Endothelial cell of umbilical vein (primary cell): Measurements from ENCODE around the gene PLEKHG1. TPM values are rescaled to one million over a fixed set of nuclear protein-coding genes. Genes with fewer than 3 reads are reported as not detected.
A peak's percentile ranks its signal among the peaks of the same experiment; 100 is the strongest.

Experiments used
- BruUV-seq: library from RNA; stranded (reverse); fragments of 400-500 nt; replicated peaks from 2 replicates; lab custom pipeline; 2021; lab: Mats Ljungman, UMichigan
- CTCF ChIA-PET: fragments of 300-600, 350-600 bp; sonication (Branson Sonifier 250); formaldehyde crosslinking; loops from one replicate; lab custom pipeline; 2021; ENCODE audit warnings: antibody characterized with exemption, inconsistent platforms; lab: Charles Lee
- POLR2A ChIA-PET: fragments of 300-600, 350-600 bp; sonication (Branson Sonifier 250); formaldehyde crosslinking; loops from one replicate; lab custom pipeline; 2021; ENCODE audit warnings: antibody characterized with exemption, inconsistent platforms; lab: Charles Lee
- DNase-seq: peaks from one replicate; pipeline ENCODE4 v3.0.0-alpha.2; 2011; ENCODE audit warnings: low read depth, low spot score
- FAIRE-seq: peaks from 2 replicates; lab custom pipeline; 2011; peaks lifted over from hg19 to GRCh38; lab: Jason Lieb, UNC
- H2AFZ ChIP-seq: 2 replicates; pipeline ENCODE4 v1.6.0; 2012; ENCODE audit warnings: low read depth, low read length, control low read depth, inconsistent platforms
- H3K27ac ChIP-seq: 2 replicates; pipeline ENCODE4 v1.5.1; 2011; ENCODE audit warnings: low read depth, mild to moderate bottlenecking, control low read depth, low read length, moderate library complexity; ENCODE audit not compliant: insufficient read depth
- H3K27me3 ChIP-seq, 2 experiments: 2 replicates each; pipeline versions ENCODE4 v1.6.0 to v1.6.1; 2011; ENCODE audit warnings: low read length in 2 of 2, mixed read lengths in 1 of 2; ENCODE audit not compliant: control insufficient read depth in 2 of 2, insufficient read depth in 2 of 2
- H3K36me3 ChIP-seq, 2 experiments: 2 replicates in 1 of 2; 3 replicates in 1 of 2; pipeline ENCODE4 v1.5.1; 2011; ENCODE audit warnings: low read length in 2 of 2, mild to moderate bottlenecking in 1 of 2, moderate library complexity in 1 of 2; ENCODE audit not compliant: control insufficient read depth in 2 of 2, insufficient read depth in 2 of 2; ENCODE audit errors: extremely low read depth in 1 of 2
- H3K4me1 ChIP-seq: 3 replicates; pipeline ENCODE4 v1.5.1; 2011; ENCODE audit warnings: mild to moderate bottlenecking, low read length; ENCODE audit not compliant: control insufficient read depth, insufficient read depth; ENCODE audit errors: extremely low read depth
- H3K4me2 ChIP-seq: 2 replicates; pipeline ENCODE4 v1.6.1; 2011; ENCODE audit warnings: low read length, control low read depth, mixed read lengths; ENCODE audit not compliant: insufficient read depth
- H3K4me3 ChIP-seq, 3 experiments: fragments of 200-600 bp in 1 of 3; sonication (generic), shearing (Covaris generic) in 1 of 3; replicated peaks in 1 of 3; 2 replicates each; pipeline ENCODE4 v1.5.1; 2011 to 2016; ENCODE audit warnings: control low read depth in 3 of 3, low read length in 3 of 3, mild to moderate bottlenecking in 2 of 3, inconsistent platforms in 1 of 3, low read depth in 1 of 3, moderate library complexity in 1 of 3; ENCODE audit not compliant: insufficient read depth in 1 of 3
- H3K79me2 ChIP-seq: 2 replicates; pipeline ENCODE4 v1.6.0; 2012; ENCODE audit warnings: low read length, inconsistent platforms; ENCODE audit not compliant: control insufficient read depth, insufficient read depth
- H3K9ac ChIP-seq: replicated peaks from 2 replicates; pipeline ENCODE3; 2011; ENCODE audit warnings: low read length, control low read depth; ENCODE audit not compliant: insufficient read depth; ENCODE audit errors: extremely low read depth
- H3K9me1 ChIP-seq: replicated peaks from 3 replicates; pipeline ENCODE4 v1.6.0; 2011; ENCODE audit warnings: mild to moderate bottlenecking, low read length; ENCODE audit not compliant: control insufficient read depth, insufficient read depth; ENCODE audit errors: extremely low read depth
- H3K9me3 ChIP-seq: replicated peaks from 2 replicates; pipeline ENCODE4 v1.5.1; 2012; ENCODE audit warnings: low read length, inconsistent platforms; ENCODE audit not compliant: control insufficient read depth, insufficient read depth
- H4K20me1 ChIP-seq: replicated peaks from 2 replicates; pipeline ENCODE3; 2011; ENCODE audit warnings: mild to moderate bottlenecking, low read length; ENCODE audit not compliant: control insufficient read depth, insufficient read depth; ENCODE audit errors: extremely low read depth
- CTCF ChIP-seq, 2 donors: IDR thresholded peaks; 1 replicate in 1 of 2; 2 replicates in 1 of 2; pipeline ENCODE4 v1.5.1; 2011; ENCODE audit warnings: low read length in 2 of 2, mild to moderate bottlenecking in 2 of 2, moderate library complexity in 2 of 2, control low read depth in 1 of 2, inconsistent platforms in 1 of 2, low read depth in 1 of 2; ENCODE audit not compliant: insufficient read depth in 1 of 2; ENCODE audit errors: extremely low read depth in 1 of 2
- EZH2 ChIP-seq: IDR thresholded peaks from 2 replicates; pipeline ENCODE4 v1.6.1; 2012; ENCODE audit warnings: borderline replicate concordance, low read depth, mild to moderate bottlenecking, moderate library complexity, low read length, inconsistent platforms; ENCODE audit not compliant: severe bottlenecking
- FOS ChIP-seq: IDR thresholded peaks from 2 replicates; pipeline ENCODE4 v1.6.1; 2011; ENCODE audit warnings: mild to moderate bottlenecking, low read length, moderate library complexity, borderline replicate concordance; ENCODE audit not compliant: insufficient read depth
- GATA2 ChIP-seq: IDR thresholded peaks from 2 replicates; pipeline ENCODE4 v1.7.0; 2011; ENCODE audit warnings: low read depth, mild to moderate bottlenecking, moderate library complexity, mixed read lengths, low read length; ENCODE audit not compliant: insufficient read length, insufficient read depth
- JUN ChIP-seq: IDR thresholded peaks from 2 replicates; pipeline ENCODE4 v1.6.1; 2011; ENCODE audit warnings: borderline replicate concordance, low read depth; ENCODE audit not compliant: insufficient read length, insufficient read depth
- MAX ChIP-seq: IDR thresholded peaks from 2 replicates; pipeline ENCODE4 v1.6.1; 2011; ENCODE audit not compliant: insufficient read depth, insufficient read length
- MYC ChIP-seq: IDR thresholded peaks from one replicate; pipeline ENCODE4 v1.6.1; 2011; ENCODE audit warnings: mild to moderate bottlenecking, low read depth, low read length
- POLR2A ChIP-seq: IDR thresholded peaks from 2 replicates; pipeline ENCODE4 v1.6.1; 2012; ENCODE audit warnings: low read depth, mild to moderate bottlenecking, control low read depth, low read length
- POLR2AphosphoS5 ChIP-seq: IDR thresholded peaks from 2 replicates; pipeline ENCODE4 v1.6.1; 2012; ENCODE audit warnings: low read depth, mild to moderate bottlenecking, control low read depth, low read length, moderate library complexity; ENCODE audit not compliant: insufficient read depth
- dilution Hi-C: fragments of 300-500 bp; cut with MboI; formaldehyde crosslinking; loops from one replicate; pipeline ENCODE4 v1.15.0; 2019; ENCODE audit warnings: low sequenced_read_pairs; ENCODE audit not compliant: extremely low pct_ligation_motif_present
- intact Hi-C: fragments of 100-400 bp; cut with micrococcal nuclease; formaldehyde crosslinking; loops from one replicate; pipeline ENCODE4 v1.10.0; 2022
- polyA plus RNA-seq, 4 experiments: library from polyadenylated mRNA; depleted of rRNA in 3 of 4; stranded (reverse) in 3 of 4; unstranded in 1 of 4; fragments of >200 nt; gene quantifications; 2 replicates each; pipeline versions ENCODE4 v1.2.1 to v1.2.3, GENCODE V29; 2011 to 2012; ENCODE audit warnings: missing spikeins in 1 of 4
- total RNA-seq: library from RNA; stranded (reverse); gene quantifications from 2 replicates; pipeline ENCODE4 v1.2.3, GENCODE V29; 2021

PLEKHG1 gene
- total and polyA plus RNA-seq, 2 donors (not counting 3 experiments of a cell fraction or from before 2014, with no cell fraction given), result 8.8 to 62.5 TPM

- Histone ChIP-seq H3K9me3 (no peaks in the 10 kb centered on the region), H3K36me3 (no peaks in the 10 kb centered on the region), H2AFZ (no peak overlapping the region), H3K4me3 (no peak overlapping the region), H3K27me3 (no peaks in the 10 kb centered on the region), H3K9ac (no peak overlapping the region), H4K20me1 (no peaks in the 10 kb centered on the region), H3K79me2 (no peaks in the 10 kb centered on the region), H3K27ac (no peak overlapping the region), H3K9me1 (no peaks in the 10 kb centered on the region), H3K4me1 (peaks cover 32% of the 10 kb centered on the region), H3K4me2 (no peak overlapping the region)
- no TSS peak for BruUV-seq
- dilution Hi-C loops (no loop called here), intact Hi-C loops (no loop called here)
- no peak for TF ChIP-seq MAX
- peak; percentile 23 for TF ChIP-seq FOS
- no peak for TF ChIP-seq CTCF (IDR thresholded peaks at IDR 0.05; ENCODE audit: extremely low read depth in 1 of 2, insufficient read depth in 1 of 2, low read depth in 1 of 2, low read length in 2 of 2)
- peak; percentile 72 for TF ChIP-seq GATA2
- TF ChIP-seq MYC, result no peak
- no peak for TF ChIP-seq POLR2AphosphoS5
- no peak for TF ChIP-seq EZH2
- TF ChIP-seq JUN, result peak; percentile 13
- no peak for TF ChIP-seq POLR2A
- FAIRE-seq (no peak), DNase-seq (no peak)
- ChIA-PET POLR2A (no interaction called here), CTCF (no interaction called here)
Measured at GRCh38 chr6:150622941-150623874, 23.5 kb downstream of the PLEKHG1 start.
